ENCODE results near the gene SEC14L5. TPM values are rescaled to one million over a fixed set of nuclear protein-coding genes. Genes with fewer than 3 reads are reported as not detected.

The SEC14L5 gene
- total and polyA plus RNA-seq, 2 donors (not counting 3 experiments of a cell fraction or from before 2014, with no cell fraction given): not detected

- Histone ChIP-seq H3K27me3 (ENCODE audit: control insufficient read depth in 2 of 2, insufficient read depth in 2 of 2, low read length in 2 of 2) (no peaks in the 10 kb centered on the region), H3K9ac (replicated peaks; ENCODE audit: extremely low read depth, insufficient read depth, low read length) (no peak overlapping the region), H3K9me3 (replicated peaks; ENCODE audit: control insufficient read depth, insufficient read depth, low read length) (no peaks in the 10 kb centered on the region), H3K27ac (ENCODE audit: insufficient read depth, low read depth, low read length) (no peak overlapping the region), H3K79me2 (ENCODE audit: control insufficient read depth, insufficient read depth, low read length) (no peaks in the 10 kb centered on the region), H2AFZ (ENCODE audit: low read depth, low read length) (no peak overlapping the region), H3K4me3 (replicated peaks in 1 of 3; ENCODE audit: insufficient read depth in 1 of 3, low read depth in 1 of 3, low read length in 3 of 3) (no peak overlapping the region), H3K4me2 (ENCODE audit: insufficient read depth, low read length) (no peak overlapping the region), H3K9me1 (replicated peaks; ENCODE audit: control insufficient read depth, extremely low read depth, insufficient read depth, low read length) (no peaks in the 10 kb centered on the region), H3K36me3 (ENCODE audit: control insufficient read depth in 2 of 2, extremely low read depth in 1 of 2, insufficient read depth in 2 of 2, low read length in 2 of 2) (no peaks in the 10 kb centered on the region), H4K20me1 (replicated peaks; ENCODE audit: control insufficient read depth, extremely low read depth, insufficient read depth, low read length) (no peaks in the 10 kb centered on the region), H3K4me1 (ENCODE audit: control insufficient read depth, extremely low read depth, insufficient read depth, low read length) (peaks cover 33% of the 10 kb centered on the region)
- intact Hi-C loops (cut with micrococcal nuclease) (no loop called here), dilution Hi-C loops (cut with MboI; ENCODE audit: extremely low pct_ligation_motif_present, low sequenced_read_pairs) (no loop called here)
- CTCF ChIA-PET: no interaction called here
- TF ChIP-seq POLR2AphosphoS5 (IDR thresholded peaks at IDR 0.05; ENCODE audit: insufficient read depth, low read depth, low read length) (no peak), MYC (IDR thresholded peaks at IDR 0.05; ENCODE audit: low read depth, low read length) (no peak), GATA2 (IDR thresholded peaks at IDR 0.05; ENCODE audit: insufficient read depth, insufficient read length, low read depth, low read length) (no peak), FOS (IDR thresholded peaks at IDR 0.05; ENCODE audit: borderline replicate concordance, insufficient read depth, low read length) (no peak), EZH2 (IDR thresholded peaks at IDR 0.05; ENCODE audit: borderline replicate concordance, low read depth, low read length, severe bottlenecking) (no peak), JUN (IDR thresholded peaks at IDR 0.05; ENCODE audit: borderline replicate concordance, insufficient read depth, insufficient read length, low read depth) (no peak), POLR2A (IDR thresholded peaks at IDR 0.05; ENCODE audit: low read depth, low read length) (no peak)
- TF ChIP-seq, protein P1, sequence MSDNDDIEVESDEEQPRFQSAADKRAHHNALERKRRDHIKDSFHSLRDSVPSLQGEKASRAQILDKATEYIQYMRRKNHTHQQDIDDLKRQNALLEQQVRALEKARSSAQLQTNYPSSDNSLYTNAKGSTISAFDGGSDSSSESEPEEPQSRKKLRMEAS (IDR thresholded peaks at IDR 0.05; ENCODE audit: insufficient read depth, insufficient read length): no peak
- TF ChIP-seq, protein P2, sequence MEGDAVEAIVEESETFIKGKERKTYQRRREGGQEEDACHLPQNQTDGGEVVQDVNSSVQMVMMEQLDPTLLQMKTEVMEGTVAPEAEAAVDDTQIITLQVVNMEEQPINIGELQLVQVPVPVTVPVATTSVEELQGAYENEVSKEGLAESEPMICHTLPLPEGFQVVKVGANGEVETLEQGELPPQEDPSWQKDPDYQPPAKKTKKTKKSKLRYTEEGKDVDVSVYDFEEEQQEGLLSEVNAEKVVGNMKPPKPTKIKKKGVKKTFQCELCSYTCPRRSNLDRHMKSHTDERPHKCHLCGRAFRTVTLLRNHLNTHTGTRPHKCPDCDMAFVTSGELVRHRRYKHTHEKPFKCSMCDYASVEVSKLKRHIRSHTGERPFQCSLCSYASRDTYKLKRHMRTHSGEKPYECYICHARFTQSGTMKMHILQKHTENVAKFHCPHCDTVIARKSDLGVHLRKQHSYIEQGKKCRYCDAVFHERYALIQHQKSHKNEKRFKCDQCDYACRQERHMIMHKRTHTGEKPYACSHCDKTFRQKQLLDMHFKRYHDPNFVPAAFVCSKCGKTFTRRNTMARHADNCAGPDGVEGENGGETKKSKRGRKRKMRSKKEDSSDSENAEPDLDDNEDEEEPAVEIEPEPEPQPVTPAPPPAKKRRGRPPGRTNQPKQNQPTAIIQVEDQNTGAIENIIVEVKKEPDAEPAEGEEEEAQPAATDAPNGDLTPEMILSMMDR (IDR thresholded peaks at IDR 0.05; ENCODE audit: extremely low read depth in 1 of 2, insufficient read depth in 1 of 2, low read depth in 1 of 2, low read length in 2 of 2): no peak
- FAIRE-seq (no peak), DNase-seq (ENCODE audit: low read depth, low spot score) (no peak)
- POLR2A ChIA-PET: no interaction called here
- no TSS peak for BruUV-seq (replicated peaks)
These were observed 11.2 kb upstream of the SEC14L5 start for GRCh38 chr16:4946917-4947316.

Data from endothelial cell of umbilical vein (primary cell).